DMS153 treated with DMSO at 0.1 percent for 48 hours (cell line): ENCODE data around the gene COA3.
"Not testable (repeated sequence)": the region's sequence is repeated elsewhere in the genome, so short reads cannot be mapped to it uniquely, and the experiment has no call there.

Source experiments
- DNase-seq: peaks from one replicate; lab custom pipeline; 2025; ENCODE audit not compliant: unreplicated experiment; lab: John Stamatoyannopoulos, UW

Gene COA3

DNA sequence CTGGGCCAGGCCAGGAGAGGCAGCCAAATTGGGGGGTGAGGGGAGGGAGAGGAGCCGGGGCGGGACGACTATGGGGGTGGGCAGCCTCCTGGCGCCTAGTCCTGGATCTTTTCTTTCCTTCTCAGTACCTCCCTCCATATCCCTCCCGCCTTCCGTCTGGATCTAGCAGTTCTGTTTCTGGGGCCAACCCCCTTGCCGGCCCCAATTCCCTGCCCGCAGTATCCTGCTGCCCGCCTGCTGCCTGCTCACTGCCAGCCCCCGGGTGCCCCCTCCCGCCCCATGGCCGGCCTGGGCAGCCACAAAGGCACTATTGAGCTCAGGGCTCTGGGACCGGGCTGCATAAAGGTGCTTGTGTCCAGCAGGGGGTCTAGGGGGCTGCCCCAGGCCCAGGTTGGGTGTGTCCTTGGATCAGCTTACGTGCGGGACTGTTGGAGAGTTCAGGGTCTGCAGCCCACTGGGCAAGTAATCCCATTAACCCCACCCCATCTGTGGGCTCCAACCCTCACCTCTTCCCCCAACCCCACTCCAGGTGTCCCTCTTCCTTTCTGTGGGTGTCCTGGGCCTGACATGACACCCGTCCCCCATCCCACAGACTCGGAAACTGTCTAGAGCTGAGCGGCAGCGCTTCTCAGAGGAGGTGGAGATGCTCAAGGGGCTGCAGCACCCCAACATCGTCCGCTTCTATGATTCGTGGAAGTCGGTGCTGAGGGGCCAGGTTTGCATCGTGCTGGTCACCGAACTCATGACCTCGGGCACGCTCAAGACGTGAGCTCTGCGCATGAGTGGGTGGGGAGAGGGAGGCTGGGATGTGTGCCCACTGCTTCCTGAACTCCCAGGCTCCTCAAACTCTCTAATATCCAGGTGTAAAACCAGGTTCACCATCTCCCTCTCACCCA lies 16.1 kb downstream of the COA3 start:
- no peak for DNase-seq

DNA sequence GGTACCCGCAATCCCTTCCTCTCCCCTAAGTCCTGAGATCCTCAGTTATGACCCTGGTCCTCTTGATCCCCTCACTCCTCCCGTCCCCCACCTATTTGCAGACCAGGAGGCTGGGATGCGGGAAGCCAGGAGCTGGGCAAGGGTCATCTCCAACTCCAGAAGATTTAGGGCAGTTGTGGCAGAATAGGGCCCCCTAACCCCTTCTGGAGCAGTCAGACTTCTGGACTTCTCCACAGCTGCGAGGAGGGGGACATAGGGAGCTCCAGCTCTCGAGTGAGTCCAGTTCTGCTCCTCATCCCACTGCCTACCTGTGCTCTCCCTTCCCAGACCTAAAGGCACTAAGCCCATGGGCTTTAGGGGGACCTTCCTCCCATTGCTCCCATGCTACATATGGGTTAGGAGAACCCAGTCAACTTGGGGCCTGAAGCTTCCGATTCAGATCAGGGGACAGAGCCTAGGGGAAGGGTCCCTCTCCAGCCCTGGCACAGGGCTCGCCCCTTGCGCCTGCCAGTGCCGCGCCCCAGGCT lies 16.8 kb downstream of the COA3 start:
- no peak for DNase-seq

DNA sequence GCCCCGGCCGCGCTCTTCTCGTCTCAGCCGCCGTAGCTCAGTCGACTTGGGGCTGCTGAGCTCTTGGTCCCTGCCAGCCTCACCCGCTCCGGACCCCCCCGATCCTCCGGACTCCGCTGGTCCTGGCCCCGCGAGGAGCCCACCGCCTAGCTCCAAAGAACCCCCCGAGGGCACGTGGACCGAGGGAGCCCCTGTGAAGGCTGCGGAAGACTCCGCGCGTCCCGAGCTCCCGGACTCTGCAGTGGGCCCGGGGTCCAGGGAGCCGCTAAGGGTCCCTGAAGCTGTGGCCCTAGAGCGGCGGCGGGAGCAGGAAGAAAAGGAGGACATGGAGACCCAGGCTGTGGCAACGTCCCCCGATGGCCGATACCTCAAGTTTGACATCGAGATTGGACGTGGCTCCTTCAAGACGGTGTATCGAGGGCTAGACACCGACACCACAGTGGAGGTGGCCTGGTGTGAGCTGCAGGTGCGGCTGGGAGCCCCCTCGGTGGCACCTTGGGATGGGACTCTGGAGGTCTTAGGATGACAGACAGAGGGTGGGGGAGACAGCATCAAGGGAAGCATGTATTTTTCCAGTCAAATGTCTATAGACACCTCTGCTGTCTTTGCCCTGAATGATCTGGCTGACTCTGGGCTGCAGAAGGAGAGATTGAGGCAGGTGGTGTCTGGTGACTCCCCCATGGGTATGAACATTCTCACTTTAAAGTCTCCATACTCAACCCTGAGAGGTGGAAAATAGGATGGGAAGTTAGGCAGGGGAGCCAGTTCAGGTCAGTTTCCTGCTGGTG lies 17.5 kb downstream of the COA3 start:
- DNase-seq = no peak

DNA sequence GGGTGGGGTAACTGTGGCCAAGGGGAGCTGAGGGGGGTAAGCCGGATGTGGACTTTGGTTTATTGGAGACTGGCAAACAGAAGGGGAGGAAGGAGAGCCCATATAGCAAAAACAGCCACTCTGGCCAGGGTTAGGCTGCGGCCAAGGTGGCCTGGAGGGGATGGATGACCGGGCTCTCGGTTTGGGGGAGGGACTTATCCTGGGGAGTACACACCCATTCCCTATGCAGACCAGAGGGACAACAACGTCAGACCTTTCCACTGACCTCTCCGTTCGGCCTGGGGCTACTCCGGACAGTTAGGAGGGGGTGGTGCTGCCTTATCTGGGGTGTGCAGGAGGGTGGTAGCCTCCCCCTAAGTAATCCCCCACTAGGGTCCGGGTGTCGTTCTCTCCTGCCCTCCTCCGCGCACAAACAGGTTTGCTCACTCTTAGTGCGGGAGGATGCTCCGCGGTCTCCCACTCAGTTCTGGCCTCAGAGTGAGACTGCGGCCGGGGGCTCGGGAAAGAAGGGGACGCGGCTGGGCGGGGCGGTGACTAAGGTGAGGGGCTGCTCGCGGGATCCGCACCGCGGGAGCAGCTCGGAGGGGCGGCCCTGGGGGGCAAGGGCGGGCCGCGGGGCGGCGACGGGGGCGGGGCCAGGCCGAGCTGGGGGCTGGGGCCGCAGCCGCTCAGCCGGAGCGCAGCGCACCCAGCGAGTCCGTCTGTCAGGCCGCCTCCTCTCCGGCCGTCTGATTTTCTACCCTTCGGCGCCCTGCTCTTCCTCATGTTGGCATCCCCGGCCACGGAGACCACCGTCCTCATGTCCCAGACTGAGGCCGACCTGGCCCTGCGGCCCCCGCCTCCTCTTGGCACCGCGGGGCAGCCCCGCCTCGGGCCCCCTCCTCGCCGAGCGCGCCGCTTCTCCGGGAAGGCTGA lies 18.3 kb downstream of the COA3 start, which contains the start of gene WNK4:
Gene WNK4, plus strand, starts transcription at position 675 of the 915 bp plus-strand sequence. Its CDS starts 89 bp downstream, at position 764.
- no peak for DNase-seq

DNA sequence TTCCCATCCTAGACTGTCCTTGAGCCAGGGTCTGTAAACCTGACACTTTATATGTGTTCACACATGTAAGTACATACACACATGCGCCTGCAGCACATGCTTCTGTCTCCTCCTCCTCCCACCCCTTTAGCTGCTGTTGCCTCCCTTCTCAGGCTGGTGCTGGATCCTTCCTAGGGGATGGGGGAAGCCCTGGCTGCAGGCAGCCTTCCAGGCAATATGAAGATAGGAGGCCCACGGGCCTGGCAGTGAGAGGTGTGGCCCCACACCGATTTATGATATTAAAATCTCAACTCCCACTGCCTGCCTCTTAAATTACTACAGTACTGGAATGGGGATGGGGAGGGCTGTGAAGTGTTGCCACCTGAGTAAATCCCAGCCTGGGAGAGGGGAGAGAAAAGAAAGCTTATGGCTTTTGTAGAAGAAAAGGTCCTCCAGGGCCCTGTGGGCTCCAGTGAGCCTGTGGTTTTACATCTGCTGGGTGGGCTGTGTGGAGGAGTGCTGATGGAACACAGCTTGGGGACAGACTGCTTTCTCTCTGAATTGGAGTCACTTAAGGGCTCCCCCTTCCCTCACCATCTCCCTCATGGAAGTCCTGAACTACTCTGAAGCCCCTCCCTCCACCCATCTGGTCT lies 19.1 kb downstream of the COA3 start:
- DNase-seq = no peak

DNA sequence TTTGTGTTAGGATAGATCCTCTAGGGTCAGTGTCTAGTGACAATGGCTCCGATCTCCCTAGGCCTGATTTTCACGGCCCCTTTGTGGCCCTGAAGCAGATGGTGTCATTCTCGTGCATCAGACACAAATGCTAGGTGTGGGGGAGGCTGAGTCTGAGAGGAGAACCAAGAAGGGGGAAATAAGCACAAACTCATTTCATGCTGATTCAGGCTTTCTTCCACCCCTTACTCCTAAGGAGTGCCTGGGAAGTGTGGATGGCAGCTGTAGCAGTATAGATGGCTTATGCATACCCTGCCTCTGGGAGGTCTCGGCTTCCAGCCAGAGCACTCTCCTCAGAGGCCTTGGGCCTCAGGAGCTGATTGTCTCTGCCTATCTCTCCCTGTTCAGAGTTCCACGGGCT lies 19.9 kb downstream of the COA3 start:
- DNase-seq = no peak

DNA sequence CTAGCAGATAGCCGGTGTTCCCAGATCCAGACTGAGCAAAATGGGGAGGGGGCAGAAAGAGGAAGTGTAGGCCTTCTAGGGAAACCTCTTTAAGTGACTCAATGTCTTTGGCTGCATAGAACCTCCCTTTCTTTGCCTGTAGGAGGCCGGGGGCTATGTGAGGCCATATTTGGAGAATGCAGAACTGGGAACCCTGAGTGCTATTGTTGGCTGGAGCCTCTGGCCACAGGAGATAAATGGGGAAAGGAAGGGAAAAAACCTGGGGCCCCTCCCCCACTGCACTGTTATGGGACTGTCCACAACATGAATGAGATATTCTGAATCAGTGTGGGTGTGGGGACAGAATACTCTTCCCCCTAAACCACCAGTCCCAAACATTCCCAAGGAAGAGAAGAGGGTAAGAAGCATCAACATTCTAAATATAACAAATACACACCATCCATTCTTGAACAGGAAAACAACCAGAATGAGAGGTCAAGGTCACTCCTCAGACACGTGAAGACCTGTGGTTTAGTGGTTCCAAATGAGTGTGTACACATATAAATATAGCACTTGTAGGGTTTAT lies 22.9 kb downstream of the COA3 start:
- DNase-seq = no peak

DNA sequence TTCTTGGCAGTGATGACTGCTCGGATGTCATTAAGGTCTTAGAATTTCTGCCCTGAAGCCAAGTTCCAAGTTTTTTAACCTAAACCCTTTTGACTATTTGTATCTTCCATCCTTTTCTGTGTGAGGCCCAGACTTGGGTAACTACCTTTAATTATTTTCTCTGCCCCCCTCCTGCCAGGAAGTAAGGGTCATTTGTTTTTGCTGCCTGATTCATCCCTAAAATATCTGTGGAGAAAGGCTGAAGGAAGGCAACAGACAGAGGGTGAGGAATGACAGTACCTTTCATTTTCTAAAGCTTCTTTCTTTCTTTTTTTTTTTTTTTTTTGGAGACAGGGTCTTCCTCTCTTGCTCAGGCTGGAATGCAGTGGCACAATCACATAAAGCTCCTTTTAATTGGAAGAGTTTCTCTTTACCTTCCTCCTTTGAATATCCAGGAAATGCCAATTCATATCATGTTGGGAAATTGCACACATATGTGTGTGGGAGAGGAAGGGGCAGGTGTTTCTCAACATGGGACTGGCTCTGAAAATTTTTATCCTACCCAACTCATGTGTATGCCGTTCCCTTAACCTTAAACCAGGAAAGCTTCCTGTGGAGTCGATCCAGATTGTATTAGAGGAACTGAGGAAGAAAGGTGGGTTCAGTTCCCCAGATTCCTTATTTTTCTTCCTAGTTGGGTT lies 24.3 kb downstream of the COA3 start:
- DNase-seq = no peak

DNA sequence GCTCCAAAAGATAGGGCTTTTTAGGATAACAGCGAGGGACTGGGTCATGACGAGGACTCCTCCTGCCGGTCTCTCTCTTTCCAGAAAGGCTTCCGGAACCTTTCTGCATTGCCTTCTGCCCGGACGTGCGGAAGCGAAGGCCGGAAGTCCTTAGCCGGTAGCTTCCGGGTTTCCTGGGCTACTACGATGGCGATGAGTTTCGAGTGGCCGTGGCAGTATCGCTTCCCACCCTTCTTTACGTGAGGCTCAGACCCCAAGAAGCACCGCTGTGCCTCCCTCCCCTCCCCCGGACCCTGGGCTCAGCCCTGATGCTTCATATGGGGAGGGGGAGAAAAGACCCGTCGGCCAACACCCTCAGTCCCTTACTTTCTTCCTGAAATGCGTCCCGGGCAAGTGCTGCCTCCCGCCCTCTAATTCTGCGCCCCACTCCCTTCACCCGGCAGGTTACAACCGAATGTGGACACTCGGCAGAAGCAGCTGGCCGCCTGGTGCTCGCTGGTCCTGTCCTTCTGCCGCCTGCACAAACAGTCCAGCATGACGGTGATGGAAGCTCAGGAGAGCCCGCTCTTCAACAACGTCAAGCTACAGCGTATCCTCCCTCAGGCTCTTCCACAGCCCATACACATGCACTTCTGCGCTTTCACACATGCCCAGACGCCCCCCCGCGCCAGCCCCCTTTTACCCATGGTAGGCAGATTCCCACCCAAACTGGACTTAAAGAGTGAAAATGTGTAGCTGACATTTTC lies 25.0 kb downstream of the COA3 start, which contains the start of gene VPS25:
Gene VPS25, plus strand, starts transcription at position 160 of the 746 bp plus-strand sequence. Its CDS starts 27 bp downstream, at position 187.
- peak; percentile 76 for DNase-seq

DNA sequence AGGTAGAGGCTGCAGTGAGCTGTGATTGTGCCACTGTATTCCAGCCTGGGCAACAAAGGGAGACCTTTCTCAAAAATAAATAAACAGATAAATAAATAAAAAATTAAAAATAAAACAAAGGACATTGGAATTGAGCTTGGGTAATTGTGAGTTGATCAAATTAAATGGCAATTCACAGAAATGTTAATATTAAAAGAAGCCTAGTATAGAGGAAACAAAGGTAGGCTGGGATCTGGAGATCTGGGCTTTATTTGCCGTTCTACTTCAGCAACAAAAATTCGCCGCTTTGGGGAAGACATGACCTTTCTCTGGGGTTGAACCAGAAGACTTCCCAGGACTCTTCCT lies 25.6 kb downstream of the COA3 start:
- no peak for DNase-seq

DNA sequence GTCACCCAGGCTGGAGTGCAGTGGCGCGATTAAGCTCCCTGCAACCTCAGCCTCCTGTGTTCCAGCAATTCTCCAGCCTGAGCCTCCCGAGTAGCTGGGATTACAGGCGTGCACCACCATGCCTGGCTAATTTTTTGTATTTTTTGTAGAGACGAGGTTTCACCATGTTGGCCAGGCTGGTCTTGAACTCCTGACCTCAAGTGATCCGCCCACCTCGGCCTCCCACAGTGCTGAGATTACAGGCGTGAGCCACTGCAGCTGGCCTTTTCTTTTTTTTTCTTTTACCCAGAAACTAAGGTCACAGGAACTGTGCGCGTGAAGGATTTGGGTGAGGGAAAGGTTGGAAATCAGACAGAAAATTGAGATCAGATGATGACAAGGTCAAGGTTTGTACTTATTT lies 28.5 kb downstream of the COA3 start:
- DNase-seq = not testable (repeated sequence)

DNA sequence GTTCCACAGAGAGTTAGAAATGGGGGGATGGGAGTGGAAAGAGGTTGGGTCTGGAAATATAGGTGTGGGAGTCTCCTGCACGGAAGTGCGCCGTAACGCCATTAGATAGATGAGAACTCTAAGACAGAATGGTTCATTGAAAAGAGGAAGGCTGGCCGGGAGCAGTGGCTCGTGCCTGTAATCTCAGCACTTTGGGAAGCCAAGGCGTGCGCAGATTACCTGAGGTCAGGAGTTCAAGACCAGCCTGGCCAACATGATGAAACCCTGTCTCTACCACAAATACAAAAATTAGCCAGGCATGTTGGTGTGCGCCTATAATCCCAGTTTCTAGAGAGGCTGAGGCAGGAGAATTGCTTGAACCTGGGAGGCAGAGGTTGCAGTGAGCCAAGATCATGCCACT lies 30.5 kb downstream of the COA3 start:
- DNase-seq = not testable (repeated sequence)

DNA sequence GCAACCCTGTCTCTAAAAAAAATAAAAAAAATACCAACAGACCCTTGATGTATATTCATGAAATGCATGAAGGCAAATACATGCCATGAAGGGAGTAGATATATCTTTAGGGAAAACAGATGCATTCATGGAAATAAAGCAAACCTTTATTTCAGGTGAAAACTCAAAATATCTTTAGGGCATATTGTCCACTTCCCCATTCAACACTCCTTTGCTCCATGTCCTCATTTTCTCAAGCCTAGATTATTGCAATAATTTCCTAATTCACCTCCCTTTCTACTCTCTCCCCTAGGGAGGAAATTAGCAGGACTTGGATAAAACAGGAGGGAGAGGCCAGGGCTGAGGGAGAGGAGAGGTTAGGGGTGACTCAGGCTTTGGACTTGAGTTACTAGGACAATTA lies 31.0 kb downstream of the COA3 start:
- no peak for DNase-seq

DNA sequence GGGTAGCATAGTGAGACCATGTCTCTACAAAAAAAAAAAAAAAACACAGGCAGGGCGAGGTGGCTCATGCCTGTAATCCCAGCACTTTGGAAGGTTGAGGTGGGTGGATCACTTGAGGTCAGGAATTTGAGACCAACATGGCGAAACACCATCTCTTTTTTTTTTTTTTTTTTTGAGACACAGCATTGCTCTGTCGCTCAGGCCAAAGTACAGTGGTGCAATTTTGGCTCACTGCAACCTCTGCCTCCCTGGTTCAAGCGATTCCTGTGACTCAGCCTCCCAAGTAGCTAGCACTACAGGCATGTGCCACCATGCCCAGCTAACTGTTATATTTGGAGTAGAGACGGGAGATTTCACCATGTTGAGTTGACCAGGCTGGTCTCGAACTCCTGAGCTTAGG lies 32.4 kb downstream of the COA3 start:
- no peak for DNase-seq

DNA sequence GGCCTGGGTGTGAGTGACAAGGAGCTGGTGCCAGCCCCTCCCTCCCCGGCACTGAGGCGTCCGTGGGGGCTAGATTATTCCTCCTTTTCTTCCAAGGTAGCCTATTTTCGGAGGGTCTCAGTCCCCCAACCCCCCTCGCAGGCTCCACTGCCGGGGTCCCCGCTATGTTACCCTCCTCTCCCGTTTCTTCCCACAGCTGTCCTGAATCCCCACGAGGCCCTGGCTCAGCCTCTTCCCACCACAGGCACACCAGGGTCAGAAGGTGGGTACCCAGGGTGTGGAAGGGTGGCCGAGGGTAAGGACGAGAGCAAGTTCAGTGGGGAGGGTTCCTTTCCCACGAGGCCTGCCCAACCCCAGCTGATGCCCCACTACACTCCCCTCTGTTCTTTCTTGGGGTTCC lies 36.9 kb downstream of the COA3 start:
- DNase-seq = no peak

DNA sequence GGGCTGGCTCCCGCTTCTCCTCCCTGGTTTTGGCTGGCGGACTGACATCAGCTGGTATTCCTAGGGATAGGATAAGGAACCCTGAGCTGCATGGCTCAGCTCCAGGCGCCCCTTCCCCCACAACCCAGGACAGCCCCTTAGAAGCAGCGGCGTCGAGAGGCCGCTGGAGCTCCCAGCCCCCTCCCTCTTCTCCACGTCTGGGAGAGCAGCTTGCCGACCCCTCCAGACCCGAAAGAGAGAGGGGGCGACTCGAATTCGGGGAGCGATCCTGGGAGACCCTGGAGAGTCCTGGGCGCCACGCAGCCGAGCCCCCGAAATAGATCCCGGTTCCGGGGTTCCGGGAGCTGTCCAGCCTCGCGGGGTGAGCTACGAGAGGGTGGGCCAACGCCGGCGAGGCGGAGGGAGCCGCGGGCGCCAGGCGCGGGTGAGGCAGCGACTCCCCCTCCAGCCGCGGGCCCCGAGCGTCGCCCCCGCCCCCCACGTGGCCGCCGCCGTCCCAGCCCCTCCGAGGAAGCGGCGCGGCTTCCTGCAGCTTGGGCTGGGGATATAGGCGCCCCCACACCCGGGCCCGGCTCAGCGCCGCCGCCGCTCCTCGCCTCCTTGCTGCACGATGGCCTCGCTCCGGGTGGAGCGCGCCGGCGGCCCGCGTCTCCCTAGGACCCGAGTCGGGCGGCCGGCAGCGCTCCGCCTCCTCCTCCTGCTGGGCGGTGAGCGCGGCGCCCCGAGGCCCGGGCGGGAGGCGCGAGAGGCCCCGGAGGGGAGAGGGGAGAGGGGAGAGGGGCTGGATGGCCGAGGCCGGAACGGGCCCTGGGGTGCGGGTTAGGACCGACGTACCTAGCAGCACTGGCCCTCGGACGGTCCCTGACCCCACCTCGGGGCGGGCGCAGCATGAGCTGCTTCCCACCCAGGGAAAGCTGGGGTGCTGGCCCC lies 37.6 kb downstream of the COA3 start, which contains the start of gene RAMP2:
Gene RAMP2, plus strand, starts transcription at position 576 of the 930 bp plus-strand sequence. Its CDS starts 35 bp downstream, at position 611.
- DNase-seq = no peak

DNA sequence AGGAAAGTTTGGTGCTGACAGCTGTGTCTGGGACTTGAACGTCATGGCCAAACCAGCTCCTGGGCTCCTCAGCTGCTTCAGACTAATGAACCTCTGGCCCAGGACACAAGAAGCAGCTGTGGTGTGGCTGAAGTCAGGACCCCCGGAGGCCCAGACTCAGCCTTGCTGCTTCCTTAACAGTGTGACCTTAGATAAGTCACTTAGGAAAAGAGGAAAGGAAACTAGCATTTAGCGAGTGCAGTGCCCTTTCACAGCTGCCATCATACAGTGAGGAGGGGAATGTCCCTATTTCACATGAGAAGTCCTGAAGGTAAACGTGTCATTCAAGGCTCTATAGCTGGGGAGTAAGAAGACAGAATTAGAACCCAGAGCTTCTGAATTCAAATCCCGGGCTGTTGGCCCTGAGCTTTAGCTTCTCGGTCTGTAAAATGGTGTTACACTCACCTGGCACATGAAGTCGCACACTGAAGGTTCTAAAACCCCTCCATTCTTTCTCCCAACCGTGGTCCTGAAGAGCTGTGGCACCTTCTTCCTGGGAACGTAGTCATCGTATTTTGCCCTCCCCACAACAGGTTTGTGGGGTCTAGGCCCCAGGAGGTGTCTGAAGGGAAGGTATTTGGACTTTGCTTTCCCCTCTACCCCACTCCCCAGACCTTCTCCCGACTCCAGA lies 38.4 kb downstream of the COA3 start:
- no peak for DNase-seq
